ENCODE results near the gene LHFPL6.

DNA sequence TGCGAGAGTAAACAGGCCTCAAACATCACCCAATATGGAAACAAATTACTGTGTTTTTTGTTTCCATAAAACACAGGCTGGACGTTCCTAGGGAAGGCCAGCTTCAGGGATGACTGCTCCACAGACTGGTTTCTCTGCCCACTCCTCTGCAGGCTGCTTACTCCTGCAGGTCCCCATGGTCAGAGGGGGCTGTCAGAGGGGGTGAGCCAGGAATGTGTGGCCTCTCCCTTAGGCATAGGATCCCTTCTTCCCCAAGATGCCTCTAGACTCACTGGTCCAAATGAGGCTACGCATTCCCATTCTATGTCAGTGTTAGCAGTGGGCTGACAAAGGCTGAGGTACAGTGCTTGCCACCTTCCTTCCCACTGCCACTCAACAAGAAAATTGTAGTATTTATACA lies 229.8 kb downstream of the LHFPL6 start:
- TF ChIP-seq, protein P1, sequence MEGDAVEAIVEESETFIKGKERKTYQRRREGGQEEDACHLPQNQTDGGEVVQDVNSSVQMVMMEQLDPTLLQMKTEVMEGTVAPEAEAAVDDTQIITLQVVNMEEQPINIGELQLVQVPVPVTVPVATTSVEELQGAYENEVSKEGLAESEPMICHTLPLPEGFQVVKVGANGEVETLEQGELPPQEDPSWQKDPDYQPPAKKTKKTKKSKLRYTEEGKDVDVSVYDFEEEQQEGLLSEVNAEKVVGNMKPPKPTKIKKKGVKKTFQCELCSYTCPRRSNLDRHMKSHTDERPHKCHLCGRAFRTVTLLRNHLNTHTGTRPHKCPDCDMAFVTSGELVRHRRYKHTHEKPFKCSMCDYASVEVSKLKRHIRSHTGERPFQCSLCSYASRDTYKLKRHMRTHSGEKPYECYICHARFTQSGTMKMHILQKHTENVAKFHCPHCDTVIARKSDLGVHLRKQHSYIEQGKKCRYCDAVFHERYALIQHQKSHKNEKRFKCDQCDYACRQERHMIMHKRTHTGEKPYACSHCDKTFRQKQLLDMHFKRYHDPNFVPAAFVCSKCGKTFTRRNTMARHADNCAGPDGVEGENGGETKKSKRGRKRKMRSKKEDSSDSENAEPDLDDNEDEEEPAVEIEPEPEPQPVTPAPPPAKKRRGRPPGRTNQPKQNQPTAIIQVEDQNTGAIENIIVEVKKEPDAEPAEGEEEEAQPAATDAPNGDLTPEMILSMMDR (IDR thresholded peaks at IDR 0.05) = no peak
- TF ChIP-seq POLR2AphosphoS5 (IDR thresholded peaks at IDR 0.05) (no peak), POLR2A (IDR thresholded peaks at IDR 0.05) (no peak)
